ENCODE results near the gene PAX8. TPM values are rescaled to one million over a fixed set of nuclear protein-coding genes. Genes with fewer than 3 reads are reported as not detected.

PAX8 gene
- total and polyA plus RNA-seq, 2 donors (not counting 1 experiment from before 2014, with no cell fraction given): 0.45 to 0.64 TPM

GRCh38 chr2:113214141-113214540, 64.6 kb downstream of the PAX8 start:
- Histone ChIP-seq H3K36me3 (replicated peaks in 1 of 2; ENCODE audit: control extremely low read depth in 1 of 2, control insufficient read depth in 1 of 2, extremely low read depth in 1 of 2, insufficient read depth in 2 of 2, low read length in 1 of 2) (no peaks in the 10 kb centered on the region), H3K27ac (ENCODE audit: low read length in 2 of 2) (no peak overlapping the region), H3K9me3 (ENCODE audit: control extremely low read depth in 1 of 3, control insufficient read depth in 2 of 3, insufficient read depth in 1 of 3, low read length in 2 of 3) (no peaks in the 10 kb centered on the region), H3K79me2 (ENCODE audit: control insufficient read depth, insufficient read depth, low read length) (no peaks in the 10 kb centered on the region), H3K4me1 (ENCODE audit: control insufficient read depth in 2 of 2, insufficient read depth in 2 of 2, low read length in 2 of 2) (peaks cover 10 to 12% of the 10 kb centered on the region in 2 donors), H3K9ac (ENCODE audit: low read length) (no peak overlapping the region), H3K27me3 (replicated peaks in 1 of 4; ENCODE audit: control extremely low read depth in 1 of 4, control insufficient read depth in 3 of 4, insufficient read depth in 4 of 4, low read length in 3 of 4) (peaks cover 0 to 21% (median 6%) of the 10 kb centered on the region in 4 experiments), H4K20me1 (ENCODE audit: control insufficient read depth, insufficient read depth, low read length, poor library complexity, severe bottlenecking) (no peaks in the 10 kb centered on the region), H2AFZ (ENCODE audit: insufficient read depth, low read depth, low read length, poor library complexity, severe bottlenecking) (no peak overlapping the region), H3K4me3 (ENCODE audit: control extremely low read depth in 1 of 5, extremely low read depth in 1 of 5, insufficient read depth in 1 of 5, low read depth in 2 of 5, low read length in 4 of 5) (no peak overlapping the region), H3K4me2 (replicated peaks; ENCODE audit: low read depth, low read length, poor library complexity, severe bottlenecking) (no peak overlapping the region)
- Mint-ChIP-seq H3K4me1 (peaks cover 15% of the 10 kb centered on the region), H3K27ac (no peak overlapping the region), H3K9me3 (ENCODE audit: insufficient read depth) (no peaks in the 10 kb centered on the region), H3K27me3 (peaks cover 20% of the 10 kb centered on the region), H3K4me3 (no peak overlapping the region)
- TF ChIP-seq EZH2 (IDR thresholded peaks at IDR 0.05; ENCODE audit: borderline replicate concordance, insufficient read depth, low read depth, low read length, poor library complexity, severe bottlenecking): no peak
- TF ChIP-seq, protein P1, sequence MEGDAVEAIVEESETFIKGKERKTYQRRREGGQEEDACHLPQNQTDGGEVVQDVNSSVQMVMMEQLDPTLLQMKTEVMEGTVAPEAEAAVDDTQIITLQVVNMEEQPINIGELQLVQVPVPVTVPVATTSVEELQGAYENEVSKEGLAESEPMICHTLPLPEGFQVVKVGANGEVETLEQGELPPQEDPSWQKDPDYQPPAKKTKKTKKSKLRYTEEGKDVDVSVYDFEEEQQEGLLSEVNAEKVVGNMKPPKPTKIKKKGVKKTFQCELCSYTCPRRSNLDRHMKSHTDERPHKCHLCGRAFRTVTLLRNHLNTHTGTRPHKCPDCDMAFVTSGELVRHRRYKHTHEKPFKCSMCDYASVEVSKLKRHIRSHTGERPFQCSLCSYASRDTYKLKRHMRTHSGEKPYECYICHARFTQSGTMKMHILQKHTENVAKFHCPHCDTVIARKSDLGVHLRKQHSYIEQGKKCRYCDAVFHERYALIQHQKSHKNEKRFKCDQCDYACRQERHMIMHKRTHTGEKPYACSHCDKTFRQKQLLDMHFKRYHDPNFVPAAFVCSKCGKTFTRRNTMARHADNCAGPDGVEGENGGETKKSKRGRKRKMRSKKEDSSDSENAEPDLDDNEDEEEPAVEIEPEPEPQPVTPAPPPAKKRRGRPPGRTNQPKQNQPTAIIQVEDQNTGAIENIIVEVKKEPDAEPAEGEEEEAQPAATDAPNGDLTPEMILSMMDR (IDR thresholded peaks at IDR 0.05): no peak
- POLR2A ChIA-PET: no interaction called here
- ATAC-seq (ENCODE audit: low read depth): no peak
- CTCF ChIA-PET: interaction anchor here (0.6 kb wide), 1 partner anchor 10 kb away, joined by 4 read pairs; no protein-coding TSS in a partner anchor
- 90% methylated on average over 2 of the region's 4 CpGs for WGBS (ENCODE audit: insufficient coverage)
- no peak for DNase-seq
- intact Hi-C loops (cut with micrococcal nuclease): no loop called here

GRCh38 chr2:113213061-113213930, 65.4 kb downstream of the PAX8 start:
- TF ChIP-seq, protein P1 (IDR thresholded peaks at IDR 0.05): no peak
- TF ChIP-seq EZH2 (IDR thresholded peaks at IDR 0.05; ENCODE audit: borderline replicate concordance, insufficient read depth, low read depth, low read length, poor library complexity, severe bottlenecking): no peak
- H3K4me3 Mint-ChIP-seq: no peak overlapping the region
- no peaks in the 10 kb centered on the region for H4K20me1 ChIP-seq (ENCODE audit: control insufficient read depth, insufficient read depth, low read length, poor library complexity, severe bottlenecking)
- H3K27ac ChIP-seq (ENCODE audit: low read length in 2 of 2): no peak overlapping the region
- H3K4me1 ChIP-seq (ENCODE audit: control insufficient read depth in 2 of 2, insufficient read depth in 2 of 2, low read length in 2 of 2): peaks cover 10 to 11% of the 10 kb centered on the region in 2 donors
- no peak overlapping the region for H3K9ac ChIP-seq (ENCODE audit: low read length)
- no peak overlapping the region for H3K4me2 ChIP-seq (replicated peaks; ENCODE audit: low read depth, low read length, poor library complexity, severe bottlenecking)
- ChIA-PET POLR2A (no interaction called here), CTCF (interaction anchor here (0.6 to 1.2 kb wide), 4 partner anchors 9 to 27 kb away, joined by 3 to 5 read pairs (median 4); no protein-coding TSS in a partner anchor)
- H3K9me3 ChIP-seq (ENCODE audit: control extremely low read depth in 1 of 3, control insufficient read depth in 2 of 3, insufficient read depth in 1 of 3, low read length in 2 of 3): no peaks in the 10 kb centered on the region
- H3K36me3 ChIP-seq (replicated peaks in 1 of 2; ENCODE audit: control extremely low read depth in 1 of 2, control insufficient read depth in 1 of 2, extremely low read depth in 1 of 2, insufficient read depth in 2 of 2, low read length in 1 of 2): no peaks in the 10 kb centered on the region
- WGBS (ENCODE audit: insufficient coverage): 89% methylated on average over 11 of the region's 14 CpGs
- peaks cover 0 to 16% (median 4%) of the 10 kb centered on the region in 4 experiments for H3K27me3 ChIP-seq (replicated peaks in 1 of 4; ENCODE audit: control extremely low read depth in 1 of 4, control insufficient read depth in 3 of 4, insufficient read depth in 4 of 4, low read length in 3 of 4)
- peaks cover 12% of the 10 kb centered on the region for H3K4me1 Mint-ChIP-seq
- no peak overlapping the region for H3K4me3 ChIP-seq (ENCODE audit: control extremely low read depth in 1 of 5, extremely low read depth in 1 of 5, insufficient read depth in 1 of 5, low read depth in 2 of 5, low read length in 4 of 5)
- no peak overlapping the region for H2AFZ ChIP-seq (ENCODE audit: insufficient read depth, low read depth, low read length, poor library complexity, severe bottlenecking)
- H3K79me2 ChIP-seq (ENCODE audit: control insufficient read depth, insufficient read depth, low read length): no peaks in the 10 kb centered on the region
- peaks cover 15% of the 10 kb centered on the region for H3K27me3 Mint-ChIP-seq
- intact Hi-C loops (cut with micrococcal nuclease): no loop called here
- DNase-seq: no peak
- ATAC-seq (ENCODE audit: low read depth): no peak
- H3K27ac Mint-ChIP-seq: no peak overlapping the region
- no peaks in the 10 kb centered on the region for H3K9me3 Mint-ChIP-seq (ENCODE audit: insufficient read depth)
